ENCODE data around the gene NAALADL2. TPM values are rescaled to one million over a fixed set of nuclear protein-coding genes. Genes with fewer than 3 reads are reported as not detected.

The NAALADL2 gene
- total and polyA plus RNA-seq, 2 of the 8 experiments (the other 6 are each of a cell fraction or from before 2014, with no cell fraction given): 0.12 to 0.22 TPM

DNA sequence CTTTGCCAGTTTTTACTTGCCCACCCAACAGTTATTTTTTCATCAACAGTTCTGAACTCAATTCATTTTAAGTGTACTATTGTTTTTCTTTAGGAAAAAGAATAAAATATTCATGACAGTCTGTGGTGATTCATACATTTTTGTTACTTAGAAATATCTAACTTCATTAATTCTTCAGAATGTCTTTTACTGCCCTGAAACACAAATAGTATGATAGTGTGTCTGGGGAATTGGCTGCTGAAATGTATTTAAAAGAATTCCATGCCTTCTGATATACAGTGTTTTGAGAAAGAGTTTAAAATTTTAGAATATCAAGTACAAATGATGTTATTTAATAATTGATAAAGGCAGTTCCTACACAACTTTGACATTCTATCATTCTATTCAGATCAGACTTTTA, 854.1 kb downstream of the NAALADL2 start:
- ChIA-PET CTCF (ENCODE audit: partially characterized antibody) (no interaction called here), POLR2A (ENCODE audit: partially characterized antibody) (no interaction called here)
- H2AK5ac ChIP-seq (ENCODE audit: low read depth, low read length): no peak overlapping the region
- no peak for DNase-seq (ENCODE audit: low read depth in 1 of 2, low spot score in 2 of 2)
- H4K91ac ChIP-seq (replicated peaks; ENCODE audit: insufficient read length, low read length): no peak overlapping the region
- H2AFZ ChIP-seq (ENCODE audit: low read length): no peak overlapping the region
- H2BK20ac ChIP-seq (ENCODE audit: low read length): no peak overlapping the region
- H3K18ac ChIP-seq (ENCODE audit: extremely low read depth, low read length): no peak overlapping the region
- H3K27me3 ChIP-seq (replicated peaks in 1 of 4; ENCODE audit: control insufficient read depth in 3 of 4, extremely low read depth in 1 of 4, insufficient read depth in 3 of 4, low read length in 3 of 4): no peaks in the 10 kb centered on the region
- no peak for FAIRE-seq
- H3K4me3 ChIP-seq (ENCODE audit: extremely low read depth in 1 of 4, insufficient read depth in 2 of 4, low read depth in 3 of 4, low read length in 4 of 4): no peak overlapping the region
- no peak overlapping the region for H4K8ac ChIP-seq (ENCODE audit: extremely low read depth, insufficient read depth, low read length)
- no peak overlapping the region for H3K56ac ChIP-seq (replicated peaks; ENCODE audit: insufficient read length, low read depth, low read length)
- no peaks in the 10 kb centered on the region for H3K4me1 ChIP-seq (replicated peaks in 1 of 4; ENCODE audit: control insufficient read depth in 3 of 4, insufficient read depth in 4 of 4, low read length in 3 of 4)
- H3K27ac ChIP-seq (ENCODE audit: low read depth, low read length): no peak overlapping the region
- no peaks in the 10 kb centered on the region for H3K36me3 ChIP-seq (ENCODE audit: control insufficient read depth in 2 of 4, insufficient read depth in 4 of 4, low read length in 3 of 4)
- H3K4me2 ChIP-seq (ENCODE audit: insufficient read depth in 1 of 2, low read depth in 2 of 2, low read length in 2 of 2): no peak overlapping the region
- no peaks in the 10 kb centered on the region for H4K20me1 ChIP-seq (replicated peaks in 1 of 2; ENCODE audit: control insufficient read depth in 1 of 2, insufficient read depth in 2 of 2, low read length in 2 of 2)
- H2BK120ac ChIP-seq (replicated peaks; ENCODE audit: low read depth, low read length): no peak overlapping the region
- no peak overlapping the region for H3K4ac ChIP-seq (replicated peaks; ENCODE audit: insufficient read length, low read depth, low read length)
- no peaks in the 10 kb centered on the region for H3K79me1 ChIP-seq (ENCODE audit: low read depth, low read length)
- H3K9ac ChIP-seq (replicated peaks in 1 of 4; ENCODE audit: extremely low read depth in 1 of 4, low read depth in 3 of 4, low read length in 3 of 4): no peak overlapping the region
- H2BK15ac ChIP-seq (ENCODE audit: low read length): no peak overlapping the region
- no peaks in the 10 kb centered on the region for H3K79me2 ChIP-seq (ENCODE audit: control insufficient read depth in 1 of 2, insufficient read depth in 2 of 2, low read length in 2 of 2)
- H2BK12ac ChIP-seq (ENCODE audit: low read depth, low read length): no peak overlapping the region
- no peaks in the 10 kb centered on the region for H3K23me2 ChIP-seq (ENCODE audit: low read depth, low read length)
- no peak overlapping the region for H4K5ac ChIP-seq (ENCODE audit: insufficient read length, low read depth, low read length)
- no peak overlapping the region for H3K14ac ChIP-seq (ENCODE audit: insufficient read length)
- H3K9me3 ChIP-seq (ENCODE audit: insufficient read depth in 2 of 2, low read depth in 1 of 2, low read length in 1 of 2): no peaks in the 10 kb centered on the region
- H2BK5ac ChIP-seq (ENCODE audit: low read depth, low read length): no peak overlapping the region
- H3K23ac ChIP-seq (ENCODE audit: insufficient read length): no peak overlapping the region
- TF ChIP-seq RNF2 (IDR thresholded peaks at IDR 0.05; ENCODE audit: borderline replicate concordance, low read depth, low read length, missing control alignments, poor library complexity, severe bottlenecking): no peak
- TF ChIP-seq SAP30 (IDR thresholded peaks at IDR 0.05; ENCODE audit: insufficient read depth, insufficient replicate concordance, low read length): no peak
- TF ChIP-seq, protein P1, sequence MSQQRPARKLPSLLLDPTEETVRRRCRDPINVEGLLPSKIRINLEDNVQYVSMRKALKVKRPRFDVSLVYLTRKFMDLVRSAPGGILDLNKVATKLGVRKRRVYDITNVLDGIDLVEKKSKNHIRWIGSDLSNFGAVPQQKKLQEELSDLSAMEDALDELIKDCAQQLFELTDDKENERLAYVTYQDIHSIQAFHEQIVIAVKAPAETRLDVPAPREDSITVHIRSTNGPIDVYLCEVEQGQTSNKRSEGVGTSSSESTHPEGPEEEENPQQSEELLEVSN (IDR thresholded peaks at IDR 0.05): no peak
- TF ChIP-seq RAD21 (IDR thresholded peaks at IDR 0.05 in 1 of 2, conservative IDR thresholded peaks at IDR 0.05 in 1 of 2; ENCODE audit: low read depth in 2 of 2, low read length in 2 of 2): no peak
- TF ChIP-seq TAF7 (optimal IDR thresholded peaks at IDR 0.05; ENCODE audit: borderline replicate concordance, low read depth, low read length): no peak
- no peak for TF ChIP-seq TCF12 (IDR thresholded peaks at IDR 0.05; ENCODE audit: low read depth, low read length)
- no peak for TF ChIP-seq CHD1 (IDR thresholded peaks at IDR 0.05; ENCODE audit: low read depth, low read length)
- TF ChIP-seq KDM5A (IDR thresholded peaks at IDR 0.05; ENCODE audit: low read length): no peak
- no peak for TF ChIP-seq SUZ12 (IDR thresholded peaks at IDR 0.05; ENCODE audit: low read length)
- TF ChIP-seq, protein P2, sequence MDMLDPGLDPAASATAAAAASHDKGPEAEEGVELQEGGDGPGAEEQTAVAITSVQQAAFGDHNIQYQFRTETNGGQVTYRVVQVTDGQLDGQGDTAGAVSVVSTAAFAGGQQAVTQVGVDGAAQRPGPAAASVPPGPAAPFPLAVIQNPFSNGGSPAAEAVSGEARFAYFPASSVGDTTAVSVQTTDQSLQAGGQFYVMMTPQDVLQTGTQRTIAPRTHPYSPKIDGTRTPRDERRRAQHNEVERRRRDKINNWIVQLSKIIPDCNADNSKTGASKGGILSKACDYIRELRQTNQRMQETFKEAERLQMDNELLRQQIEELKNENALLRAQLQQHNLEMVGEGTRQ (IDR thresholded peaks at IDR 0.05; ENCODE audit: low read length): no peak
- TF ChIP-seq KDM4A (IDR thresholded peaks at IDR 0.05; ENCODE audit: low read depth, low read length, severe bottlenecking): no peak
- TF ChIP-seq SIRT6 (IDR thresholded peaks at IDR 0.05; ENCODE audit: low read length): no peak
- no peak for TF ChIP-seq HDAC2 (IDR thresholded peaks at IDR 0.05; ENCODE audit: borderline replicate concordance in 1 of 2, low read depth in 2 of 2, low read length in 2 of 2)
